Kidney (tissue), 14 donors: ENCODE results near the gene CPE. TPM values are rescaled to one million over a fixed set of nuclear protein-coding genes. Genes with fewer than 3 reads are reported as not detected.

Experiments used
- DNase-seq, 5 donors: peaks; one replicate each; pipeline ENCODE4 v3.0.0-alpha.2; 2013 to 2020
- FAIRE-seq: peaks from 2 replicates; lab custom pipeline; 2012; peaks lifted over from hg19 to GRCh38; lab: Jason Lieb, UNC
- H3K27ac ChIP-seq, 2 donors: one replicate each; pipeline ENCODE4 v1.7.0; 2013; ENCODE audit warnings: low read depth in 2 of 2, low read length in 2 of 2, inconsistent platforms in 1 of 2
- H3K27me3 ChIP-seq: one replicate; pipeline ENCODE4 v1.7.1; 2013; ENCODE audit warnings: low read length, inconsistent platforms; ENCODE audit not compliant: control insufficient read depth, insufficient read depth
- H3K36me3 ChIP-seq, 3 donors: one replicate each; pipeline versions ENCODE4 v1.7.0 to v1.7.1; 2013; ENCODE audit warnings: low read length in 3 of 3, control low read depth in 1 of 3, inconsistent platforms in 1 of 3; ENCODE audit not compliant: insufficient read depth in 3 of 3, control insufficient read depth in 2 of 3
- H3K4me1 ChIP-seq, 3 donors: one replicate each; pipeline versions ENCODE4 v1.7.0 to v1.7.1; 2013; ENCODE audit warnings: low read length in 3 of 3, inconsistent platforms in 1 of 3, low read depth in 1 of 3; ENCODE audit not compliant: control insufficient read depth in 2 of 3, insufficient read depth in 2 of 3
- H3K4me3 ChIP-seq, 3 donors: one replicate each; pipeline versions ENCODE4 v1.7.0 to v1.8.1; 2013; ENCODE audit warnings: low read length in 3 of 3, control low read depth in 1 of 3, inconsistent platforms in 1 of 3
- H3K9ac ChIP-seq, 3 donors: one replicate each; pipeline versions ENCODE4 v1.7.0 to v1.7.1; 2013; ENCODE audit warnings: low read length in 3 of 3, control low read depth in 1 of 3, inconsistent platforms in 1 of 3
- H3K9me3 ChIP-seq, 3 donors: one replicate each; pipeline versions ENCODE4 v1.7.0 to v1.7.1; 2013; ENCODE audit warnings: low read length in 3 of 3, control low read depth in 1 of 3, inconsistent platforms in 1 of 3; ENCODE audit not compliant: control insufficient read depth in 2 of 3, insufficient read depth in 1 of 3
- CTCF ChIP-seq: IDR thresholded peaks from 3 replicates; pipeline ENCODE4 v1.5.1; 2012; ENCODE audit warnings: mild to moderate bottlenecking, moderate library complexity, borderline replicate concordance; ENCODE audit not compliant: insufficient read depth; ENCODE audit errors: extremely low read depth
- intact Hi-C: fragments of 100-400 bp; cut with DNase I; formaldehyde crosslinking; loops from one replicate; pipeline ENCODE4 v1.11.1; 2022
- polyA plus RNA-seq: library from polyadenylated mRNA; stranded (reverse); fragments of 350-450 nt; fragmentation: Illumina TruSeq; extraction: RNeasy Lipid Tissue Mini Kit (QIAGEN cat#74804); gene quantifications from one replicate; pipeline ENCODE4 v1.2.3, GENCODE V29; 2014; ENCODE audit warnings: low read depth, low replicate concordance; ENCODE audit not compliant: insufficient read depth
- total RNA-seq: library from RNA; stranded (reverse); fragmentation: NEBNext Ultra II Directional; extraction: Animal tissue kit (Norgen Biotek cat#: 25700); gene quantifications from one replicate; pipeline ENCODE4 v1.2.1, GENCODE V29; 2021
- donor health status: control.
- donor health status: control.
- donor health status: control.
- donor health status: control.
- donor health status: control.
- donor health status: DM: yes; HTN: yes; CAD: no.
- donor health status: Normal renal cell carcinoma (clear cell type).

CPE gene
- total and polyA plus RNA-seq, 2 donors from 2014 or later: 24.2 to 87.7 TPM

GRCh38 chr4:165398570-165398969, 19.8 kb downstream of the CPE start:
- Histone ChIP-seq H3K9me3 (no peaks in the 10 kb centered on the region), H3K27me3 (no peaks in the 10 kb centered on the region), H3K27ac (no peak overlapping the region), H3K4me3 (no peak overlapping the region), H3K36me3 (no peaks in the 10 kb centered on the region), H3K4me1 (no peaks in the 10 kb centered on the region), H3K9ac (no peak overlapping the region)
- TF ChIP-seq CTCF: no peak
- DNase-seq (peak in 3 of 5 donors; percentile 33 to 70 (median 55)), FAIRE-seq (no peak)
- intact Hi-C loops: no loop called here

- intact Hi-C loops: no loop called here
- no peak overlapping the region for H3K4me3 ChIP-seq
- no peak for TF ChIP-seq CTCF
- DNase-seq: no peak
- no peaks in the 10 kb centered on the region for H3K4me1 ChIP-seq
- no peak for FAIRE-seq
- no peak overlapping the region for H3K27ac ChIP-seq
- H3K27me3 ChIP-seq: no peaks in the 10 kb centered on the region
- H3K9ac ChIP-seq: no peak overlapping the region
- no peaks in the 10 kb centered on the region for H3K9me3 ChIP-seq
- no peaks in the 10 kb centered on the region for H3K36me3 ChIP-seq
These were observed 23.6 kb downstream of the CPE start for GRCh38 chr4:165402375-165402774.

- intact Hi-C loops: no loop called here
- DNase-seq (no peak), FAIRE-seq (no peak)
- Histone ChIP-seq H3K4me3 (no peak overlapping the region), H3K27me3 (no peaks in the 10 kb centered on the region), H3K27ac (no peak overlapping the region), H3K36me3 (no peaks in the 10 kb centered on the region), H3K9ac (no peak overlapping the region), H3K9me3 (no peaks in the 10 kb centered on the region), H3K4me1 (no peaks in the 10 kb centered on the region)
- TF ChIP-seq CTCF: no peak
These were observed 24.2 kb downstream of the CPE start for GRCh38 chr4:165403048-165403447.

GRCh38 chr4:165403637-165404036, 24.8 kb downstream of the CPE start:
- H3K9me3 ChIP-seq: no peaks in the 10 kb centered on the region
- no peak overlapping the region for H3K4me3 ChIP-seq
- no peaks in the 10 kb centered on the region for H3K4me1 ChIP-seq
- TF ChIP-seq CTCF: no peak
- intact Hi-C loops: no loop called here
- no peak overlapping the region for H3K27ac ChIP-seq
- H3K27me3 ChIP-seq: no peaks in the 10 kb centered on the region
- no peak overlapping the region for H3K9ac ChIP-seq
- no peaks in the 10 kb centered on the region for H3K36me3 ChIP-seq
- DNase-seq (no peak), FAIRE-seq (no peak)
